Measurements from ENCODE around the gene GMDS. TPM values are rescaled to one million over a fixed set of nuclear protein-coding genes. Genes with fewer than 3 reads are reported as not detected.

Gene GMDS
- total and polyA plus RNA-seq, 2 of the 13 experiments (the other 11 are each of a cell fraction or from before 2014, with no cell fraction given), result 64.4 to 112 TPM

DNA sequence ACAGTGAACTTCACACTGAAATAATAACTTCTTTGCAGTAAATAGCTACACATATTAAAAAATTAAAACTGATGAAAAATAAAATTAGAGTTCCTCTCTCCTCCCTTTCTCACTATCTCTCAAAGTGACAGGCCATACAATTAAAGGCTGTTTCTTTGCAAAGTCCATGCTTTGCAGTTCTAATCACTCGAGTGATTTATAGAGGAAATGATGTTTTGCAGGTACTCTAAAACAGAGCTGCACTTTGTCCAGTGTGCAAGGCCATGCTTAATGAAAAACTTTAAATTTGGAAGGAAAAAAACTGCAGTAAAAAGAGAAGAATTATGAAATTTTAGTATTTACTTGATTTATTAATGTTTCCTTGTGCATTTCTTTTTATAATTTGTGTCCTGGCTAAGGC, 112.5 kb downstream of the GMDS start:
- no peaks in the 10 kb centered on the region; a peak in 1 of 5 replicates for H3K36me3 ChIP-seq (replicated peaks in 1 of 2; ENCODE audit: control insufficient read depth in 1 of 2, insufficient read depth in 2 of 2, low read length in 2 of 2)
- no peak for DNase-seq (ENCODE audit: low spot score)
- in situ Hi-C loops (cut with HindIII; ENCODE audit: extremely low pct_ligation_motif_present, low pct_unique_long_range_greater_than_20kb), result no loop called here
- no peak overlapping the region for H3K4me2 ChIP-seq (ENCODE audit: low read depth, low read length)
- no peak for FAIRE-seq
- no peak overlapping the region for H3K4me3 ChIP-seq (replicated peaks in 1 of 3; ENCODE audit: insufficient read depth in 1 of 3, low read depth in 2 of 3, low read length in 3 of 3)
- H2AFZ ChIP-seq (ENCODE audit: low read length), result no peak overlapping the region
- H3K27me3 ChIP-seq (ENCODE audit: control insufficient read depth in 1 of 2, insufficient read depth in 2 of 2, low read length in 2 of 2), result no peaks in the 10 kb centered on the region
- ATAC-seq, result no peak
- no peaks in the 10 kb centered on the region for H3K9me3 ChIP-seq (ENCODE audit: low read length)
- H4K20me1 ChIP-seq (ENCODE audit: insufficient read depth, low read length), result peaks cover 33% of the 10 kb centered on the region
- H3K9ac ChIP-seq (ENCODE audit: insufficient read depth, low read depth, low read length), result no peak overlapping the region
- ChIA-PET POLR2A (no interaction called here), CTCF (ENCODE audit: low intra/inter-chr PET ratio, low total read pairs) (no interaction called here)
- no TSS peak for BruUV-seq (replicated peaks)
- H3K4me1 ChIP-seq (ENCODE audit: insufficient read depth, low read length), result peaks cover 39% of the 10 kb centered on the region
- intact Hi-C loops (cut with micrococcal nuclease; ENCODE audit: unreplicated experiment), result no loop called here
- H3K27ac ChIP-seq (ENCODE audit: extremely low read length, insufficient read depth, low read length), result no peak overlapping the region
- WGBS (ENCODE audit: low lambda C conversion rate), result 78% methylated on average over 1 of the region's 1 CpG
- H3K79me2 ChIP-seq (ENCODE audit: insufficient read depth, low read length), result peaks cover 91% of the 10 kb centered on the region
- no peak for TF ChIP-seq ERF (CRISPR knock-in tag; IDR thresholded peaks at IDR 0.05)
- no peak for TF ChIP-seq KDM2A (CRISPR knock-in tag; IDR thresholded peaks at IDR 0.05; ENCODE audit: borderline replicate concordance, low read depth)
- no peak for TF ChIP-seq MZF1 (CRISPR knock-in tag; IDR thresholded peaks at IDR 0.05; ENCODE audit: borderline replicate concordance)
- TF ChIP-seq, protein P1, sequence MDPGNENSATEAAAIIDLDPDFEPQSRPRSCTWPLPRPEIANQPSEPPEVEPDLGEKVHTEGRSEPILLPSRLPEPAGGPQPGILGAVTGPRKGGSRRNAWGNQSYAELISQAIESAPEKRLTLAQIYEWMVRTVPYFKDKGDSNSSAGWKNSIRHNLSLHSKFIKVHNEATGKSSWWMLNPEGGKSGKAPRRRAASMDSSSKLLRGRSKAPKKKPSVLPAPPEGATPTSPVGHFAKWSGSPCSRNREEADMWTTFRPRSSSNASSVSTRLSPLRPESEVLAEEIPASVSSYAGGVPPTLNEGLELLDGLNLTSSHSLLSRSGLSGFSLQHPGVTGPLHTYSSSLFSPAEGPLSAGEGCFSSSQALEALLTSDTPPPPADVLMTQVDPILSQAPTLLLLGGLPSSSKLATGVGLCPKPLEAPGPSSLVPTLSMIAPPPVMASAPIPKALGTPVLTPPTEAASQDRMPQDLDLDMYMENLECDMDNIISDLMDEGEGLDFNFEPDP (CRISPR knock-in tag; conservative IDR thresholded peaks at IDR 0.05), result no peak
- TF ChIP-seq SOX13 (IDR thresholded peaks at IDR 0.05), result no peak
- TF ChIP-seq SOX13 (CRISPR knock-in tag; conservative IDR thresholded peaks at IDR 0.05 in 1 of 2, IDR thresholded peaks at IDR 0.05 in 1 of 2), result no peak
- no peak for TF ChIP-seq SMC3 (IDR thresholded peaks at IDR 0.05; ENCODE audit: low read length)
- TF ChIP-seq ZBTB33 (CRISPR knock-in tag; IDR thresholded peaks at IDR 0.05), result no peak
- TF ChIP-seq TAF1 (CRISPR knock-in tag; IDR thresholded peaks at IDR 0.05), result no peak
- TF ChIP-seq NONO (IDR thresholded peaks at IDR 0.05), result no peak
- no peak for TF ChIP-seq NONO (CRISPR knock-in tag; conservative IDR thresholded peaks at IDR 0.05)
- TF ChIP-seq CEBPB (IDR thresholded peaks at IDR 0.05; ENCODE audit: borderline replicate concordance, low read depth, low read length), result no peak
- TF ChIP-seq, protein P2, sequence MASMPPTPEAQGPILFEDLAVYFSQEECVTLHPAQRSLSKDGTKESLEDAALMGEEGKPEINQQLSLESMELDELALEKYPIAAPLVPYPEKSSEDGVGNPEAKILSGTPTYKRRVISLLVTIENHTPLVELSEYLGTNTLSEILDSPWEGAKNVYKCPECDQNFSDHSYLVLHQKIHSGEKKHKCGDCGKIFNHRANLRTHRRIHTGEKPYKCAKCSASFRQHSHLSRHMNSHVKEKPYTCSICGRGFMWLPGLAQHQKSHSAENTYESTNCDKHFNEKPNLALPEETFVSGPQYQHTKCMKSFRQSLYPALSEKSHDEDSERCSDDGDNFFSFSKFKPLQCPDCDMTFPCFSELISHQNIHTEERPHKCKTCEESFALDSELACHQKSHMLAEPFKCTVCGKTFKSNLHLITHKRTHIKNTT (CRISPR knock-in tag; IDR thresholded peaks at IDR 0.05), result no peak
